H1 (cell line): ENCODE data around the gene TBX6. TPM values are rescaled to one million over a fixed set of nuclear protein-coding genes. Genes with fewer than 3 reads are reported as not detected.

Source experiments
- CTCF ChIA-PET: fragments of 300-600 bp; sonication (Branson Sonifier 250); formaldehyde crosslinking; loops from one replicate; lab custom pipeline; 2021; ENCODE audit not compliant: partially characterized antibody; lab: Charles Lee
- POLR2A ChIA-PET: fragments of 300-600 bp; sonication (Branson Sonifier 250); formaldehyde crosslinking; loops from one replicate; lab custom pipeline; 2021; ENCODE audit warnings: inconsistent platforms; ENCODE audit not compliant: partially characterized antibody; lab: Charles Lee
- DNase-seq, 2 experiments: peaks; one replicate each; pipeline versions ENCODE4 v3.0.0 to v3.0.0-alpha.2; 2010 to 2022; ENCODE audit warnings: low spot score in 2 of 2, low read depth in 1 of 2, mixed read lengths in 1 of 2
- FAIRE-seq: peaks from 2 replicates; lab custom pipeline; 2011; peaks lifted over from hg19 to GRCh38; lab: Jason Lieb, UNC
- H2AFZ ChIP-seq: 2 replicates; pipeline ENCODE4 v1.8.1; 2012; ENCODE audit warnings: low read length, inconsistent platforms
- H2AK5ac ChIP-seq: 2 replicates; pipeline ENCODE4 v1.6.1; 2013; ENCODE audit warnings: low read depth, low read length
- H2BK120ac ChIP-seq: replicated peaks from 2 replicates; pipeline ENCODE3; 2013; ENCODE audit warnings: low read depth, low read length, inconsistent platforms
- H2BK12ac ChIP-seq: 2 replicates; pipeline ENCODE4 v1.6.1; 2013; ENCODE audit warnings: low read depth, low read length
- H2BK15ac ChIP-seq: 2 replicates; pipeline ENCODE4 v1.6.1; 2013; ENCODE audit warnings: low read length
- H2BK20ac ChIP-seq: 2 replicates; pipeline ENCODE4 v1.6.1; 2013; ENCODE audit warnings: low read length
- H2BK5ac ChIP-seq: 2 replicates; pipeline ENCODE4 v1.6.1; 2013; ENCODE audit warnings: low read depth, low read length
- H3K14ac ChIP-seq: 2 replicates; pipeline ENCODE4 v1.6.1; 2013; ENCODE audit warnings: inconsistent platforms; ENCODE audit not compliant: insufficient read length
- H3K18ac ChIP-seq: 2 replicates; pipeline ENCODE4 v1.6.1; 2013; ENCODE audit warnings: low read length; ENCODE audit errors: extremely low read depth
- H3K23ac ChIP-seq: 2 replicates; pipeline ENCODE4 v1.6.1; 2013; ENCODE audit warnings: inconsistent platforms; ENCODE audit not compliant: insufficient read length
- H3K23me2 ChIP-seq: 2 replicates; pipeline ENCODE4 v1.6.1; 2013; ENCODE audit warnings: low read depth, low read length
- H3K27ac ChIP-seq: 2 replicates; pipeline ENCODE4 v1.6.1; 2011; ENCODE audit warnings: low read depth, low read length, inconsistent platforms
- H3K27me3 ChIP-seq, 4 experiments: replicated peaks in 1 of 4; 1 replicate in 1 of 4; 2 replicates in 3 of 4; pipeline versions ENCODE4 v1.6.1 to v1.8.1; 2011 to 2013; ENCODE audit warnings: low read length in 3 of 4, mild to moderate bottlenecking in 3 of 4, inconsistent platforms in 2 of 4, mixed read lengths in 2 of 4, moderate library complexity in 1 of 4; ENCODE audit not compliant: control insufficient read depth in 3 of 4, insufficient read depth in 3 of 4; ENCODE audit errors: extremely low read depth in 1 of 4
- H3K36me3 ChIP-seq, 4 experiments: 2 replicates each; pipeline versions ENCODE4 v1.6.1 to v1.8.1; 2011 to 2013; ENCODE audit warnings: mild to moderate bottlenecking in 4 of 4, low read length in 3 of 4, moderate library complexity in 2 of 4, control low read depth in 1 of 4, inconsistent platforms in 1 of 4; ENCODE audit not compliant: insufficient read depth in 4 of 4, control insufficient read depth in 2 of 4
- H3K4ac ChIP-seq: replicated peaks from 2 replicates; pipeline ENCODE3; 2013; ENCODE audit warnings: low read length, low read depth, mixed read lengths, inconsistent platforms; ENCODE audit not compliant: insufficient read length
- H3K4me1 ChIP-seq, 4 experiments: replicated peaks in 1 of 4; 1 replicate in 1 of 4; 2 replicates in 3 of 4; pipeline versions ENCODE4 v1.6.1 to v1.8.1; 2011 to 2013; ENCODE audit warnings: low read length in 3 of 4, inconsistent platforms in 2 of 4, mixed read lengths in 1 of 4; ENCODE audit not compliant: insufficient read depth in 4 of 4, control insufficient read depth in 3 of 4
- H3K4me2 ChIP-seq, 2 experiments: 2 replicates each; pipeline versions ENCODE4 v1.6.1 to v1.8.1; 2011 to 2013; ENCODE audit warnings: low read depth in 2 of 2, low read length in 2 of 2, control low read depth in 1 of 2, inconsistent platforms in 1 of 2, mild to moderate bottlenecking in 1 of 2; ENCODE audit not compliant: insufficient read depth in 1 of 2
- H3K4me3 ChIP-seq, 4 experiments: fragments of 200-600, 300-600 bp in 1 of 4; sonication (generic), shearing (Covaris generic), sonication (Bioruptor Twin) in 1 of 4; 2 replicates each; pipeline versions ENCODE4 v1.5.1 to v1.8.1; 2011 to 2016; ENCODE audit warnings: low read length in 4 of 4, low read depth in 3 of 4, control low read depth in 2 of 4, inconsistent platforms in 2 of 4, mild to moderate bottlenecking in 2 of 4, mixed read lengths in 1 of 4, moderate library complexity in 1 of 4; ENCODE audit not compliant: insufficient read depth in 2 of 4; ENCODE audit errors: extremely low read depth in 1 of 4
- H3K56ac ChIP-seq: replicated peaks from 2 replicates; pipeline ENCODE3; 2013; ENCODE audit warnings: low read depth, mild to moderate bottlenecking, mixed read lengths, low read length, inconsistent platforms; ENCODE audit not compliant: insufficient read length
- H3K79me1 ChIP-seq: 2 replicates; pipeline ENCODE4 v1.6.1; 2013; ENCODE audit warnings: low read depth, low read length, control low read depth
- H3K79me2 ChIP-seq, 2 experiments: 2 replicates each; pipeline versions ENCODE4 v1.6.1 to v1.8.1; 2012 to 2013; ENCODE audit warnings: low read length in 2 of 2, mild to moderate bottlenecking in 2 of 2, inconsistent platforms in 1 of 2; ENCODE audit not compliant: insufficient read depth in 2 of 2, control insufficient read depth in 1 of 2
- H3K9ac ChIP-seq, 4 experiments: replicated peaks in 1 of 4; 1 replicate in 1 of 4; 2 replicates in 3 of 4; pipeline versions ENCODE4 v1.6.1 to v1.8.1; 2011 to 2013; ENCODE audit warnings: low read depth in 3 of 4, low read length in 3 of 4, control low read depth in 2 of 4, mild to moderate bottlenecking in 2 of 4, moderate library complexity in 2 of 4, inconsistent platforms in 1 of 4; ENCODE audit errors: extremely low read depth in 1 of 4
- H3K9me3 ChIP-seq, 2 experiments: 2 replicates each; pipeline versions ENCODE4 v1.6.1 to v1.8.1; 2012 to 2013; ENCODE audit warnings: mild to moderate bottlenecking in 2 of 2, moderate library complexity in 2 of 2, control low read depth in 1 of 2, inconsistent platforms in 1 of 2, low read depth in 1 of 2, low read length in 1 of 2, mixed read lengths in 1 of 2; ENCODE audit not compliant: insufficient read depth in 2 of 2
- H4K20me1 ChIP-seq, 2 experiments: replicated peaks in 1 of 2; 2 replicates each; pipeline versions ENCODE3 to v1.8.1; 2011 to 2013; ENCODE audit warnings: inconsistent platforms in 2 of 2, low read length in 2 of 2, mild to moderate bottlenecking in 1 of 2; ENCODE audit not compliant: insufficient read depth in 2 of 2, control insufficient read depth in 1 of 2
- H4K5ac ChIP-seq: 2 replicates; pipeline ENCODE4 v1.6.1; 2013; ENCODE audit warnings: low read length, low read depth, mixed read lengths, inconsistent platforms; ENCODE audit not compliant: insufficient read length
- H4K8ac ChIP-seq: 2 replicates; pipeline ENCODE4 v1.8.0; 2013; ENCODE audit warnings: mild to moderate bottlenecking, moderate library complexity, low read length, inconsistent platforms; ENCODE audit not compliant: insufficient read depth; ENCODE audit errors: extremely low read depth
- H4K91ac ChIP-seq: replicated peaks from 2 replicates; pipeline ENCODE3; 2013; ENCODE audit warnings: low read length, mixed read lengths, inconsistent platforms; ENCODE audit not compliant: insufficient read length
- EP300 ChIP-seq, 2 experiments: IDR thresholded peaks; 1 replicate in 1 of 2; 2 replicates in 1 of 2; pipeline ENCODE4 v1.6.1; 2011 to 2012; ENCODE audit warnings: low read depth in 2 of 2, low read length in 2 of 2, mild to moderate bottlenecking in 2 of 2, borderline replicate concordance in 1 of 2, inconsistent platforms in 1 of 2, moderate library complexity in 1 of 2
- GABPA ChIP-seq: IDR thresholded peaks from 2 replicates; pipeline ENCODE4 v1.6.1; 2011; ENCODE audit warnings: mild to moderate bottlenecking, low read length, moderate library complexity, borderline replicate concordance; ENCODE audit not compliant: insufficient read depth
- HDAC6 ChIP-seq: IDR thresholded peaks from one replicate; pipeline ENCODE4 v1.7.1; 2012; ENCODE audit warnings: low read depth, mild to moderate bottlenecking, inconsistent platforms, low read length, moderate library complexity
- NANOG ChIP-seq: IDR thresholded peaks from 2 replicates; pipeline ENCODE4 v1.6.1; 2011; ENCODE audit warnings: low read length, low read depth, mild to moderate bottlenecking, inconsistent platforms; ENCODE audit not compliant: insufficient read depth, poor library complexity, severe bottlenecking
- RFX5 ChIP-seq: IDR thresholded peaks from 2 replicates; pipeline ENCODE4 v1.6.1; 2011; ENCODE audit warnings: low read depth, low read length, improper control_type of control experiment, borderline replicate concordance
- SP4 ChIP-seq: IDR thresholded peaks from 2 replicates; pipeline ENCODE4 v1.6.1; 2012; ENCODE audit warnings: low read length, inconsistent platforms
- TCF12 ChIP-seq: IDR thresholded peaks from 2 replicates; pipeline ENCODE4 v1.6.1; 2011; ENCODE audit warnings: low read depth, mild to moderate bottlenecking, low read length
- TEAD4 ChIP-seq: IDR thresholded peaks from 2 replicates; pipeline ENCODE4 v1.6.1; 2012; ENCODE audit warnings: low read depth, low read length, inconsistent platforms, mixed read lengths
- YY1 ChIP-seq: IDR thresholded peaks from 2 replicates; pipeline ENCODE4 v1.6.1; 2011; ENCODE audit warnings: low read depth, mild to moderate bottlenecking, low read length
- ZNF274 ChIP-seq: IDR thresholded peaks from 2 replicates; pipeline ENCODE4 v1.7.0; 2012; ENCODE audit warnings: low read length, borderline replicate concordance; ENCODE audit errors: extremely low read depth
- WGBS, 2 experiments: shearing (Covaris generic) in 1 of 2; methylation state at CpG; one replicate each; pipeline versions ENCODE4 v1.1.6 to v1.1.7; 2013 to 2015; ENCODE audit warnings: low lambda C conversion rate in 2 of 2, mixed read lengths in 2 of 2, inconsistent platforms in 1 of 2, low coverage in 1 of 2, missing lambda C conversion rate in 1 of 2; ENCODE audit not compliant: insufficient replicate concordance in 2 of 2, insufficient coverage in 1 of 2, insufficient read length in 1 of 2; ENCODE audit errors: extremely low coverage in 1 of 2, missing lambda C conversion rate in 1 of 2; 5-methylcytosine and 5-hydroxymethylcytosine counted together
- polyA plus RNA-seq, 7 experiments: library from polyadenylated mRNA; depleted of rRNA in 3 of 7; stranded (reverse) in 5 of 7; unstranded in 2 of 7; fragments of >200 nt in 5 of 7; fragments of 200-250 nt in 2 of 7; gene quantifications; 1 replicate in 5 of 7; 2 replicates in 1 of 7; 4 replicates in 1 of 7; pipeline versions ENCODE4 v1.2.1 to v1.2.3, GENCODE V29; 2011 to 2013; ENCODE audit warnings: missing spikeins in 2 of 7, mixed read lengths in 2 of 7
- total RNA-seq: library from RNA; stranded (reverse); fragmentation: NEBNext Ultra II Directional; extraction: Animal tissue kit (Norgen Biotek cat#: 25700); gene quantifications from 2 replicates; pipeline ENCODE4 v1.2.1, GENCODE V29; 2021
- TF ChIP-seq, protein P1 (sequence below): IDR thresholded peaks from 2 replicates; pipeline ENCODE4 v1.6.1; 2012; ENCODE audit warnings: inconsistent platforms
- TF ChIP-seq, protein P2 (sequence below): IDR thresholded peaks from 2 replicates; pipeline ENCODE4 v1.6.1; 2011; ENCODE audit warnings: low read length, improper control_type of control experiment

The TBX6 gene
- total and polyA plus RNA-seq, 2 of the 8 experiments (the other 6 are each of a cell fraction or from before 2014, with no cell fraction given) = 2.2 to 2.8 TPM

DNA sequence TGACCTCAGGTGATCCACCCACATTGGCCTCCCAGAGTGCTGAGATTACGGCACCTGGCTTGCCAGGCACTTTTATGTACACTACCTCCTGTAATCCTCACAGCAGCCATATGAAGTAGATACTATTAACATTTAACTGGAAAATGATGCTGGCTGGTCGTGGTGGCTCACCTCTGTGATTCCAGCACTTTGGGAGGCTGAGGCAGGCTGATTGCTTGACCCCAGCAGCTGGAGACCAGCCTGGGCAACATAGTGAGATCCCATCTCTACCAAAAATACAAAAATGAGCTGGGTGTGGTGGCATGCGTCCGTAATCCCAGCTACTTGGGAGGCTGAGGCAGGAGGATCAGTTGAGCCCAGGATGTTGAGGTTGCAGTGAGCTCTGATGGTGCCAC, 33.3 kb upstream of the TBX6 start:
- H4K5ac ChIP-seq = no peak overlapping the region
- ChIA-PET POLR2A (interaction anchor here (1.1 kb wide), 1 partner anchor 10 kb away, joined by 4 read pairs; no protein-coding TSS in a partner anchor), CTCF (interaction anchor here (1.1 to 4.2 kb wide), 2 partner anchors 12 to 31 kb away, joined by 3 to 30 read pairs; partner anchors contain the start of gene GDPD3)
- H2BK15ac ChIP-seq = no peak overlapping the region
- FAIRE-seq (no peak), DNase-seq (no peak)
- no peak overlapping the region for H2BK12ac ChIP-seq
- H3K36me3 ChIP-seq = no peaks in the 10 kb centered on the region
- no peaks in the 10 kb centered on the region for H3K79me2 ChIP-seq
- H3K9me3 ChIP-seq = no peaks in the 10 kb centered on the region
- H2BK20ac ChIP-seq = no peak overlapping the region
- no peaks in the 10 kb centered on the region for H3K79me1 ChIP-seq
- no peak overlapping the region for H3K27ac ChIP-seq
- no peak overlapping the region for H2BK120ac ChIP-seq
- H3K27me3 ChIP-seq = peaks cover 0 to 2% (median under 1%) of the 10 kb centered on the region in 4 experiments; a peak in 1 of 7 replicates
- no peak overlapping the region for H3K4ac ChIP-seq
- no peak overlapping the region for H4K91ac ChIP-seq
- H2BK5ac ChIP-seq = no peak overlapping the region
- no peak overlapping the region for H3K18ac ChIP-seq
- H3K23ac ChIP-seq = no peak overlapping the region
- H3K23me2 ChIP-seq = peaks cover 8% of the 10 kb centered on the region; the same call in 1 of the 2 replicates
- H4K8ac ChIP-seq = no peak overlapping the region
- H3K9ac ChIP-seq = no peak overlapping the region
- no peaks in the 10 kb centered on the region for H4K20me1 ChIP-seq
- no peak overlapping the region for H3K14ac ChIP-seq
- H2AK5ac ChIP-seq = no peak overlapping the region
- WGBS, 2 experiments = 95% methylated on average over 4 of the region's 4 CpGs; no CpG with 5 or more reads in 1 of the 2 experiments
- no peak overlapping the region for H3K4me2 ChIP-seq
- H2AFZ ChIP-seq = no peak overlapping the region
- H3K4me3 ChIP-seq = no peak overlapping the region
- H3K4me1 ChIP-seq = peaks cover 0 to 6% (median 2%) of the 10 kb centered on the region in 4 experiments; a peak in 4 of 7 replicates
- no peak overlapping the region for H3K56ac ChIP-seq
- TF ChIP-seq, protein P1, sequence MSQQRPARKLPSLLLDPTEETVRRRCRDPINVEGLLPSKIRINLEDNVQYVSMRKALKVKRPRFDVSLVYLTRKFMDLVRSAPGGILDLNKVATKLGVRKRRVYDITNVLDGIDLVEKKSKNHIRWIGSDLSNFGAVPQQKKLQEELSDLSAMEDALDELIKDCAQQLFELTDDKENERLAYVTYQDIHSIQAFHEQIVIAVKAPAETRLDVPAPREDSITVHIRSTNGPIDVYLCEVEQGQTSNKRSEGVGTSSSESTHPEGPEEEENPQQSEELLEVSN = no peak
- TF ChIP-seq TEAD4 (no peak), RFX5 (no peak), YY1 (no peak), TCF12 (no peak), GABPA (no peak), NANOG (no peak), HDAC6 (no peak), EP300 (IDR thresholded peaks at IDR 0.05; ENCODE audit: borderline replicate concordance in 1 of 2, low read depth in 2 of 2, low read length in 2 of 2) (no peak), SP4 (no peak), ZNF274 (no peak)
- TF ChIP-seq, protein P2, sequence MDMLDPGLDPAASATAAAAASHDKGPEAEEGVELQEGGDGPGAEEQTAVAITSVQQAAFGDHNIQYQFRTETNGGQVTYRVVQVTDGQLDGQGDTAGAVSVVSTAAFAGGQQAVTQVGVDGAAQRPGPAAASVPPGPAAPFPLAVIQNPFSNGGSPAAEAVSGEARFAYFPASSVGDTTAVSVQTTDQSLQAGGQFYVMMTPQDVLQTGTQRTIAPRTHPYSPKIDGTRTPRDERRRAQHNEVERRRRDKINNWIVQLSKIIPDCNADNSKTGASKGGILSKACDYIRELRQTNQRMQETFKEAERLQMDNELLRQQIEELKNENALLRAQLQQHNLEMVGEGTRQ = no peak
